GM18520 (cell line): ENCODE measurements around the gene FYB1.
"Not testable (repeated sequence)": the region's sequence is repeated elsewhere in the genome, so short reads cannot be mapped to it uniquely, and the experiment has no call there.

Experiments used
- ATAC-seq: cut with Tn5 transposase; IDR thresholded peaks from one replicate; pipeline ENCODE4 v1.9.1; 2021; ENCODE audit not compliant: unreplicated experiment

FYB1 gene, protein sequence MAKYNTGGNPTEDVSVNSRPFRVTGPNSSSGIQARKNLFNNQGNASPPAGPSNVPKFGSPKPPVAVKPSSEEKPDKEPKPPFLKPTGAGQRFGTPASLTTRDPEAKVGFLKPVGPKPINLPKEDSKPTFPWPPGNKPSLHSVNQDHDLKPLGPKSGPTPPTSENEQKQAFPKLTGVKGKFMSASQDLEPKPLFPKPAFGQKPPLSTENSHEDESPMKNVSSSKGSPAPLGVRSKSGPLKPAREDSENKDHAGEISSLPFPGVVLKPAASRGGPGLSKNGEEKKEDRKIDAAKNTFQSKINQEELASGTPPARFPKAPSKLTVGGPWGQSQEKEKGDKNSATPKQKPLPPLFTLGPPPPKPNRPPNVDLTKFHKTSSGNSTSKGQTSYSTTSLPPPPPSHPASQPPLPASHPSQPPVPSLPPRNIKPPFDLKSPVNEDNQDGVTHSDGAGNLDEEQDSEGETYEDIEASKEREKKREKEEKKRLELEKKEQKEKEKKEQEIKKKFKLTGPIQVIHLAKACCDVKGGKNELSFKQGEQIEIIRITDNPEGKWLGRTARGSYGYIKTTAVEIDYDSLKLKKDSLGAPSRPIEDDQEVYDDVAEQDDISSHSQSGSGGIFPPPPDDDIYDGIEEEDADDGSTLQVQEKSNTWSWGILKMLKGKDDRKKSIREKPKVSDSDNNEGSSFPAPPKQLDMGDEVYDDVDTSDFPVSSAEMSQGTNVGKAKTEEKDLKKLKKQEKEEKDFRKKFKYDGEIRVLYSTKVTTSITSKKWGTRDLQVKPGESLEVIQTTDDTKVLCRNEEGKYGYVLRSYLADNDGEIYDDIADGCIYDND

DNA sequence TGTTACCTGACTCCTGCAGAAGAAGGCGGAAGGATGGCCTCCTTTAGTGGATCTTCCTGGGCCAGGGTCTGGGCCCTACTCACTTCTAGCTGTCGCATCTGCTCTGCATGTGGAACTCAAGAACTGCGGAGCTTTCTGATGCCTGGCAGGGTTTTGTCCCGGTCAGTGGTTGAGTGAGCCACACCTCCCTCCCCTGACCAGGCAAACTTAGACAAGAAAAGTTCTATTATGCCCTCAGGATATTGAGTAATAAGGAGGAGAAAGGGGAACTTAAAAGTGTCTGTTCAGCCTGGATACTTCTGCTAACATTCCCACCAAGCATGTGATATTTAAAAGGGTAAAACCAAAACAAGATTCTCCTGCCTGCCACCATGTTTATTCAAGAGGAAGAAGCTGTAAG, at the start of gene FYB1:
Gene FYB1 (minus strand): TSS at position 127 of the 400 bp plus-strand sequence. CDS start 16,603 bp downstream, outside the sequence.
- ATAC-seq, result no peak

DNA sequence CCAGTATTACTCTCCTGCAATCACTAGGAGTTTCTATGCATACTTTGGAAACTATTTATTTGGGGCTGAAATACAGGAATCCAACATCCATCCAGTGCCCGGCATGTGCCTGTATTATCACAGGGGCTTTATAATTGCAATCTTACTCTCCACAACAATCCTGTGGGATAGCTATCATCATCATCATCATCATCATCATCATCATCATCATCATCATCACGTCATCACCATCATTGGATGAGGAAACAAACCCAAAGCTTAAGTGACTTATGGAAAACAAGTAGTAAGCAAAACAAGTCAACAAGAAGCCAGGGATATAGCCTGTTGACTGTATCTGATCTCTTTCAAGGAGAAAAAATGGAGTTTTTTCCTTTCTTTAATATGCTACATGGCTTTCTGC, 47.8 kb upstream of the FYB1 start:
- no peak for ATAC-seq

DNA sequence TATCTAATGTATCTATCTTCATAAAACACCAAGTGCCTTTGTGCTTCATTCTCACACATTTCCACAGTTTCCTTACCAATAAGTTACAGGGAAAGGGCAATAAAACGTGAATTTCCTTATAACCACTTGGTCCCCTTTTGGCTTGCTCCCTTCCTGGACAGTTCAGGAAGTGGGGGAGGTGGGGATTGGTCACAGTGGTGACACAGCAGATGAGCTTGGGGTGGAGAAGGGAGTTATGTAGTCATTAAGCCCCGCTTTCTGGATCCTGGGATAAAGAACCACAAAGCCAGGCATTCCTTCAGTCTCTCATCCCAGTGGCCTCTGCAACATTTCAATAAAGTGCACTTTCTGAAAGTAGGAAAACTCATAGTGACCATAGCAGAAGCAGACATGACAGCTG, 47.1 kb upstream of the FYB1 start:
- no peak for ATAC-seq

DNA sequence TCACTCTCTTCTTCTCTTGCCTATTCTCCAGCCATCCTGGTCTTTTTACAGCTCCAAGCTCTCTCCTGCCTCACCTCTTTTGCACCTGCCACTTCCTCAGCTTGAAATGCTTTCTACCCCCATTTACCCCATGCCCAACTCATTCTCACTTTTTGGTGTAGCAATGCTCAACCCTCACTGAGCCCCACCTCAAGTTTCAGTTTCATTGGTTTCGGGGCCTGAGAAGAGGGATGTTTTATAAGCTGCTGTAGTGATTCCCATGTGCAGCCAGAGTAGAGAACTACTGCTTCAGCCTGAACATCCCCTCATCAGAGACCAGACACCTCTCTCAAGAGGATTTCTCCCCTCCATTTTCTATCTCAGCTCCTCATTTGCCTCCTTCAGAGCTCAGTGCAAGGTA, 45.2 kb upstream of the FYB1 start:
- ATAC-seq, result no peak

DNA sequence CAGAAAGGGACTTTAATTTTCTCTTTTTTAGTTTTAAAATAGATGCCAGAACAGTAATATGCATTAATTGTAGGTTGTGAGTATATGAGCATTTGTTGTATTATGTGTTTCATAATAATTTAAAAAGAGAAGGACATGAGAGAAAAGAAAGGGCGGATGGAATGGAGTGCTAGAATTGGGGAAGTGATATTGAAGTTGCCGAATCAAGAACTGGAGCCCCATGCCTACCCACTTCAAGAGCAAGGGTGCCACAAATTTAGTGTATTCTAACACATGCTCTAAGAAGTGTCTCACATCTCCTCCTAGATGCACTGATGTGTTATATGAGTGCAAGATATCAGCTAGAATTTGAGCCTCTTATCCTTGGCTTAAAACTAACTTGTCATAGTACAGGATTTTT, 43.6 kb upstream of the FYB1 start:
- ATAC-seq, result no peak

DNA sequence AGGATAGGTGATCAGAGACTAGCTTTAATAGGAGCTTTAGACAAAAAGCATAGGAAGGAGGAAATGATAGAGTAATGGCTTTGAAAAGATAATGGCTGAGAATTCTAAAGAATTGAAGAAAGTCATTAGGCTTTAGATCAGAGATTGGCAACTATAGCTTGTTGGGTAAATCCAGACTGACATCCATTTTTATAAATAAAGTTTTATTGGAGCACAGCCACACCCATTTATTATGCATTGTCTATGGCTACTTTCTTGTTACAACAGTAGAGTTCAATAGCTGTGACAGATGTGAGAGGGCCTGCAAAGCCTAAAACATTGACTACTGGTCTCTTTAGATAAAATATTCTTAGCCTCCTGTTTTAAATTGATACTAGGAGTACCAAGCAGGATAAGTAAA, 40.7 kb upstream of the FYB1 start:
- no peak for ATAC-seq

DNA sequence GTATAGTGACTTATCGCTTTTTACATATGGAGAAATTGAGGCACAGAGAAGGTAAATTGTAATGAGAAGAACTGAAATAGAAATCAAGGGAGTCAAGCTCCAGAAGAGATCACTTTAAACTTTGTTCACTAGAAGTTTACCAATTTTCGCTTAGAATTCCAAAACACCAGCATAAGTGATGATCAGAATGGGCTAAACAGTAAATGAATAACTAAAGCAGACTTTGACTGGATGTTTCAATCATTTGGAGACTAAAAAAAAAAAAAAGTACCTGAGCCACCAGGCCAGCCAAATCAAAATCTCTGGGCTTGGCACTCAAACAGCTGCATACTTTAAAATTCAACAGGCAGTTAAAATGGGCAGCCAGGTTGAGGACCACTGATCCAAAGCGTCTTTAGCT, 38.2 kb upstream of the FYB1 start:
- ATAC-seq, result no peak

DNA sequence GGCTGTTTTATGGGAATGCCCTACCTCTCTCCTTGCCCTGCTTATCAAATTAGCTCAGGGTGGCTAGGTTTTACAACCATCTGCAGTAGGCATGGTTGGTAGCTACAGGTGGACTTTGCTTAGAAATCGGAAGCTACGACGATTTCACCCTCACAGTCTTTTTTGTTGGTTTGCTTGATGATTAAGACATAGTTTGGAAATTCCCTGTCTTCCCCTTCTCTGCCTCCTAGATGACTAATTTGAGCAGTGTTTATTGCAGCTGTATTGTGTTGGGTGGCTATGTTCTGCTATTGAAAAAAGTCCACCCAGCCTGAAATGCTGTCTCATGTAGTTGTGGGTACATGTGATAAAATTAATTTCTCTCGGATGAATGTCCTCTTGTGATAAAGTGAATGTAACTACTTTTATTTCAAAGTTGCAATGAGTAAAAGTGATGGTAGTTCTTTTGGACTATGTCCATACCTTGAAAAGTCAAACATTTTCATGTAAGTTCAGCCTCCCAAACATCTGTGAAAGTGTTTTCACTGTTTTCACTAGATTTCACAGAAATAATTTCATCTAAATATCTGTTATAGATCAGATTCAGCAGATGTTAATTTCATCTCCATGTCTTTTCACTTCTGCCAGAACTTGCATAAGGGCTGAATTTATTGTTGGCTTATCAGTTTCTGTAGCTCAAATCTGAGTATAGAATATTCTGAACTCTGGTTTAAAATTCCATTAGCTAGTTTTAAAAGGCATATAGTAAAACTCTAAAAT, 37.3 kb upstream of the FYB1 start:
- ATAC-seq, result no peak

DNA sequence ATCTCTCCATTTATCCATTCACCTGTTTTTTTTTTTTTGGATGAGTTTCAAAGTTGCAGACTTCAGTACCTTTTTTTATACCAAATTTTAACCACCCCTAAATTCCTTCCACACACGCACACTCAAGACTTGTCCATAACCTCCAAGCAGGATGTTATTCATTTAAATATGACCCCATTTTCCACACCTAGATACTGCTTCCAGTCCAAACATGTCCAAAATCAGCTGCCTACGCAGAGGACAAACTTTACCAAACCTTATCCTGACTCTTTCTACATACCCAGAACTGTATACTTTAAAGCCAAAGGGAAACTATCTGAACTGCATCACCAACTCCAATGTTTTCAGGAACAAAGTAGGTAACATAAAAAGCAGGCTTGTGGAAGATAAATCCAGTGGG, 36.0 kb upstream of the FYB1 start:
- no peak for ATAC-seq

DNA sequence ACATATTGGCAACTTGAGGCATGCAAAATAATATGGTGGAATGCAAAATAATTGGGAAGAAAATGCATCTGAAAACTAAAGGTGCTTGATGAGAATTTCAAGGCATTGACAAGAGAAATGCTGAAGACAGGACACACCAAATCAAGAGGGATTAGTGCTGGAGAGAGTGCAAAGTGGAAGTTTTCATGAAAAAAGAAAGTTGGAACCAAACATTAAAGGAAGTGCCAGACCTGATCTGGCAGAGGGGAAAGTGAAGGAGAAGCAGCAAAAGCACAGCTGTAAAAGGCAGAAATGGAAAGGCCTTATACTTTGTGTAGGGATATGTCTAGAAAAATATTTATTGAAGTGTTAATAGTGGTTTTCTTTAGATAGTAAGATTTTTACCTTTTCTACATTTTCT, 35.3 kb upstream of the FYB1 start:
- no peak for ATAC-seq

DNA sequence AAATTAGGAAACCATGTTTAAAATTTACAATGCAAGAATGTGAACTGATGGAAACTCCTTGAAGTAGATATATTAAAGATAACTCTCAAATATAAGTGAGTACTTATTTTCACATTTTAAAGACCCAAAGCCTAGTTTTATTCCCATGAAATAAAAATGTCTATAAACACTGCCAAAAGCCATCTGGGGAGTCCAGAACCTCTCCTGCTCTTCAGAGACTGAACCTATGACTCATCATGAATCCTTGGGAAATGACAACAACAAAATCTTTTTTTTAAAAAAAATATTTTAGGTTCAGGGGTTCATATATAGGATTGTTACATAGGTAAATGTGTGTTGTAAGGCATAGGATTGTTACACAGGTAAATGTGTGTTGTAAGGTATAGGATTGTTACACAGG, 33.8 kb upstream of the FYB1 start:
- no peak for ATAC-seq

DNA sequence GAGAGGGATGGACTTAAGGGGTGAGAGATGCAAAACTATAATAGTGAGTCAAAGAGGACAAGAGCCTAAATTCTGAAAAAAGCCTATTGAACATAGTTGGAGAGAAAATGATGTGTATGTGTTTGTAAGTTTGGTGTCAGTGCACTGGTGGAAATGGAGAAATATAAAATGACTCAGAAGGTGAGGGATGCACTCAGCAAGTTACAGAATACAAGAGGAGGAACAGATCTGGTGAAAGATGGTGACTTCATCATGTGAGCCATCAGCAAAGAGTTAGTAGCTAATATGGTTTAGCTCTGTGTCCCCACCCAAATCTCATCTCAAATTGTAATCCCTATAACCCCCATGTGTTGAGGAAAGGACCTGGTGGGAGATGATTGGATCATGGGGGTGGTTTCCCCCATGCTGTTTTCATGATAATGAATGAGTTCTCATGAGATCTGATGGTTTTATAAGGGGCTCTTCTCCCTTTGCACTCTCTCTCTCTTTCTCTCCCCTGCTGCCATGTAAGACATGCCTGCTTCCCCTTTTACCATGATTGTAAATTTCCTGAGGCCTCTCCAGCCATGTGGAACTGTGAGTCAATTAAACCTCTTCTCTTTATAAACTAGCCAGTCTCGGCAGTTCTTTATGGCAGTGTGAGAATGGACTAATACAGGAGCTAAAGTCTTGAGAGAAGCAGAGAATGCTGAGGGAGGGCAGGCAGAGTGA, 30.4 kb upstream of the FYB1 start:
- ATAC-seq, result no peak

DNA sequence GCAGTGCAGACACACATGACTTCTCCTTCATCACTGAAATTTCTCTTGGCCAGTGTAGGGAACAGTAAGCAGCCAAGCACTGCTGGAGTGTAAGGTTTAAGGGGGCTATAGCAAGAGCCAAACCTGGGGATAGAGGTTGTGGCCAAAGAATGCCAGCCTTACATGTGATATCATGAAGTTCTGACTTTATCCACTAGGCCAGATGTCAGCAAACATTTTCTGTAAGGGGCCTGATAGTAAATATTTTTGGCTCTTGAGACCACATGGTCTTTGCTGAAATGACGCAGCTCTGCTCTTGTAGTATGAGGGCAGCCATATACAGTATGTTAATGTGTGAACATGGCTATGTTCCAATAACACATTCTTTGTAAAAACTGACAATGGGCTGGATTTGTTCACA, 29.7 kb upstream of the FYB1 start:
- no peak for ATAC-seq

DNA sequence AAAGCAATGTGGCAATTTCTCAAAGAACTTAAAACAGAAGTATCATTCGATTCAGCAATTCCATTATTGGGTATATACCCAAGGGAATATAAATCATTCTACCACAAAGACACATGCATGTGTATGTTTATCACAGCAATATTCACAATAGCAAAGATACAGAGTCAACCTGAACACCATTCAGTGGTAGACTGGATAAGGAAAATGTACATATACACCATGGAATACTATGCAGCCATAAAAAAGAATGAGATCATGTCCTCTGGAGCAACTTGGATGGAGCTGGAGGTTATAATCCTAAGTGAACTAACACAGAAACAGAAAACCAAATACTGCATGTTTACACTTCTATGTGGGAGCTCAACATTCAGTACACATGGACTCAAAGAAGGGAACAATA, 21.4 kb upstream of the FYB1 start:
- ATAC-seq, result no peak

DNA sequence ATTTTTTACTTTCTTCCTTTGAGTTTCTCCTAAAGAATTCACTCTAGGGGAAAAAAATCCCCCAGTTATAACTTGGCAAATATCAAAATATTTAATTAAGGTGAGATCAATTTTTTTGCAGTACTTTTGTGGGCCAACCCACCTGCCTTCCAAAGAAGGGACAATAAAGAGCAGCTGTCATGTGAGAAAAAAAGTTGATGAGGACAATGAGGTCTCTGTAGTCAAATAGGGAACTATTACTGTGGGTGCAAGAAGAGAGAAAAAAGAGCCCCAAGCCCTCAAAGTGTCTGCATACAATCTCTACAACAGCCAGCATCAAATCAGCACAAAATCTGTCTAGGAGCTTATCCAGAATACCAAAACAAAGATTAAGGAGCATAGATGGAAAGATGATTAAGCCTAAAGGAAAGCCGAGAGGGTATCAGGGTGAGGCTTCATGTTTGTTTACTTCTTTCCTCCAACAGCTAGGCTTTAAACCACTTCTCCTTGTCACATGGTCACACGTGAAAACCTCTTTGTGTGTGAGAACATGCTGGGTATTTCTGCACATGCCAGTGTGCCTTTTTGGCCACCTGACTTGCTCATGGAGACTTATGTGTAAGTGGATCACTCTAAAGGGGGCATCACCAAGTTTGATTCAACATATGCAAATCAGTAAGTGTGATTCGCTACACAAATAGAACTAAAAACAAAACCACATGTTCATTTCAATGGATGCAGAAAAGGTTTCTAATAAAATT, 19.2 kb upstream of the FYB1 start:
- ATAC-seq, result no peak

DNA sequence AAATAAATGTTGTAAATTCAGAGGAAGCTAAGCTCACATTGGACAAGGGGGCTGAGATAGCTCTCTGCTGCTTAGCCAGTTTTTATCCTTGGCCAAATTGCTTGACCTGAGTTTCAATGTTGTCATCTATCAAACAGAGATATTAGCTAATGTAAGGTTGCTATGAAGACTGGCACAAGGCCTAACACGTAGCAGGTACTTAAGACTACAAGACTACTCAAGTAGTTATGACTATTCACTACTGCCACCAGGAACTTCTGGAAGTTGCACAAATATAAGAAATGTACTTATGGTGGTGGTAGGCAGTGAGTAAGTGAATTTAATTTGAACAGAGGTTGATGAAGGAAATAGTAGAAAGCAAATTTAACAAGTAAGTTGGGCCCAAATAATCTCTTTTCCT, 17.4 kb upstream of the FYB1 start:
- no peak for ATAC-seq

DNA sequence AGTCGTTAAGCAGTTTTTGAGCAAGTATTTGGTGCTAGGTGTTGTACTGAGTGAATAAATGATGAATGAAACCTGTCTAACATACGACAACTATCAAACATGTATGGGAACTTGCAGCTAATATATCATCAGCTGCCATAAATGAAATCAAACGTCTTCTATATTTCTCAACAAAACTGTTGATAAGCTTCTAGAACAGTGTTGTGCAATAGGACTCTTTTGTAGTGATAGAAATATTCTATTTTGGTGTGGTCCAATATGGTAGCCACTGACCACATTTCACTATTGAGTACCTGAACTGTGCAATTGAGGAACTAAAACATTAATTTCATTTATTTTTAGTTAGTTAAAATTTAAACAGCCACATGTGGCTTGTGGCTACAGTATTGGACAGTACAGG, 16.3 kb upstream of the FYB1 start:
- no peak for ATAC-seq

DNA sequence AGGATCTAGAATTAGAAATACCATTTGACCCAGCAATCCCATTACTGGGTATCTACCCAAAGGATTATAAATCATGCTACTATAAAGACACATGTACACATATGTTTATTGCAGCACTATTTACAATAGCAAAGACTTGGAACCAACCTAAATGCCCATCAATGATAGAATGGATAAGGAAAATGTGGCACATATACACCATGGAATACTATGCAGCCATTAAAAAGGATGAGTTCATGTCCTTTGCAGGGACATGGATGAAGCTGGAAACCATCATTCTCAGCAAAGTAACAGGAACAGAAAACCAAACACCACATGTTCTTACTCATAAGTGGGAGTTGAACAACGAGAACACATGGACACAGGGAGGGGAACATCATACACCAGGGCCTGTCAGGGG, 15.1 kb upstream of the FYB1 start:
- not testable (repeated sequence) for ATAC-seq

DNA sequence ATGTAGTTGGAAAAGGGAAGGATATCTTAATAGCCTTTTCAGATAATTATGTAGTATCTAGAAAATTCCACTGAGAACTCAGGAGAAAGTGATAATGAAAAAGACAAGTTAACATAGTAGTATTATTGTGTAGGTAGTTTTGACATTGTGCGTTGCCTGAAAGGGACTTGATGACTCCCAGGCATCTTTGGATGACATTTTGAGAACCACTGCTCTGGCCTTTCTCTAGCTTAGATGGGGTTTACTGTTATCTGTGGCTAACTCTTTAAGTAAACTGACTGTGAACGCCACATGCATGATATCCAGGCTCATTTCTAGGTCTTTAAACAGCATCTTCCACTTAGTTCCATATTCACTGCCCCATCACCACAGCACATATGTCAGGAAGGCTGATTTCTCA, 14.4 kb upstream of the FYB1 start:
- no peak for ATAC-seq
